GM20000 (cell line): ENCODE results near the gene TULP1.
"Not testable (repeated sequence)": the region's sequence is repeated elsewhere in the genome, so short reads cannot be mapped to it uniquely, and the experiment has no call there.

Experiments
- DNase-seq: peaks from one replicate; pipeline ENCODE4 v3.0.0; 2012; ENCODE audit warnings: low spot score
- TF ChIP-seq, protein P1 (sequence below): IDR thresholded peaks from 2 replicates; pipeline ENCODE4 v1.5.1; 2012; ENCODE audit warnings: mild to moderate bottlenecking, control low read depth; ENCODE audit errors: extremely low read depth, missing control alignments

Gene TULP1

GRCh38 chr6:35521235-35521634, 8.5 kb upstream of the TULP1 start:
- TF ChIP-seq, protein P1, sequence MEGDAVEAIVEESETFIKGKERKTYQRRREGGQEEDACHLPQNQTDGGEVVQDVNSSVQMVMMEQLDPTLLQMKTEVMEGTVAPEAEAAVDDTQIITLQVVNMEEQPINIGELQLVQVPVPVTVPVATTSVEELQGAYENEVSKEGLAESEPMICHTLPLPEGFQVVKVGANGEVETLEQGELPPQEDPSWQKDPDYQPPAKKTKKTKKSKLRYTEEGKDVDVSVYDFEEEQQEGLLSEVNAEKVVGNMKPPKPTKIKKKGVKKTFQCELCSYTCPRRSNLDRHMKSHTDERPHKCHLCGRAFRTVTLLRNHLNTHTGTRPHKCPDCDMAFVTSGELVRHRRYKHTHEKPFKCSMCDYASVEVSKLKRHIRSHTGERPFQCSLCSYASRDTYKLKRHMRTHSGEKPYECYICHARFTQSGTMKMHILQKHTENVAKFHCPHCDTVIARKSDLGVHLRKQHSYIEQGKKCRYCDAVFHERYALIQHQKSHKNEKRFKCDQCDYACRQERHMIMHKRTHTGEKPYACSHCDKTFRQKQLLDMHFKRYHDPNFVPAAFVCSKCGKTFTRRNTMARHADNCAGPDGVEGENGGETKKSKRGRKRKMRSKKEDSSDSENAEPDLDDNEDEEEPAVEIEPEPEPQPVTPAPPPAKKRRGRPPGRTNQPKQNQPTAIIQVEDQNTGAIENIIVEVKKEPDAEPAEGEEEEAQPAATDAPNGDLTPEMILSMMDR = no peak
- DNase-seq = no peak

GRCh38 chr6:35519313-35520015, 6.8 kb upstream of the TULP1 start:
- TF ChIP-seq, protein P1 = no peak
- DNase-seq = no peak

- no peak for DNase-seq
- TF ChIP-seq, protein P1 = no peak
Measured at GRCh38 chr6:35518566-35519312, 6.0 kb upstream of the TULP1 start.

GRCh38 chr6:35517978-35518377, 5.3 kb upstream of the TULP1 start:
- DNase-seq = not testable (repeated sequence)

- no peak for DNase-seq
- TF ChIP-seq, protein P1 = no peak
Measured at GRCh38 chr6:35516712-35517111, 4.0 kb upstream of the TULP1 start.

DNA sequence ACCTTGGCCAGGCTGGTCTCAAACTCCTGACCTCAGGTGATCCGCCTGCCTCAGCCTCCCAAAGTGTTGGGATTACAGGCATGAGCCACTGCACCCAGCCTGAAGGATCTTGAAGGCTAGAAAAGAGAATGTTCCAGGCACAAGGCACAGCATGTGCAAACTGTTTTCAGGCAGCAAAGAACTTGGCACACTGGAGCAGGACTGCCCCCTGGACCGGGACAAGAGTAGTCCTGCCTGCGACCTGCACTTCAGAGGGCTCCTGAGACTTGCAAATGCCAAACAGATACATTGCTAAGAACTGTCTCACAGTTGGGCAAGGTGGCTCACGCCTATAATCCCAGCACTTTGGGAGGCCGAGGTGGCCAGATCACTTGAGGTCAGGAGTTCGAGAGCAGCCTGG, 3.2 kb upstream of the TULP1 start:
- not testable (repeated sequence) for DNase-seq

DNA sequence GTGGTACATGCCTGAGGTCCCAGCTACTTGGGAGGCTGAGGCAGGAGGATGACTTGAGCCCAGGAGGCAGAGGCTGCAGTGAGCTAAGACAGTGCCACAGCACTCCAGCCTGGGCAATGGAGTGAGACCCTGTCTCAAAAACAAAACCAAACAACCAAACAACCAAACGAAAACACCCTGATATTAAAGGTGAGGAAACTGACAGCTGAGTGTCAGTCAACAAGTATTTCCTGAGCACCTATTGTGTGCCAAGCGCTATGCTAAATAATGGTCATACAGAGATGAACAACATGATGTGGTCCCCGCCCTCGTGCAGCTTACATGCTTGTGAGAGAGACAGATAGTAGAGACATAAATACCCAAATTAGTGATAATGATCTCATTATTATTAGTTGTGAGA, 1.9 kb upstream of the TULP1 start:
- TF ChIP-seq, protein P1 = no peak

DNA sequence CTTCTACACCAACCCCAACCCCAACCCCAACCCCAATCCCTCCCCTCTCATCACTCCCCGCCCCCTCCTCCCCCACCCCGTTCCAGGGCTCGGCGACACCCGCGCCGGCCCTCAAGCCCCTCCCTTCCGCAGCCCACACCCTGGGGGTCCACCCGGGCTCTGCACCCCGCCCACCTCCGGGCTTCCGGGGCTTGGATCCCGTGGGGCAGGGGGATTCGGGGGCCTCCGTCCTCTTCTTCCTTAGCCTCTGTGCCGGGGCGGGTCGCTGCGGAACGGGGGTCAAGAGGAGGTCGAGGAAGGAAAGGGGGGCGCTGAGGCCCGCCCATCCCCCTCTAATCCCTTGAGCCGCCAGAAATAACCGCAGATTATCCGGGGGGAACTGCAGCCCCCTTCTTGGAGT, 690 bp downstream of the TULP1 start:
- TF ChIP-seq, protein P1 = no peak
- DNase-seq = no peak

More for the DNA sequence above, 1.9 kb upstream of the TULP1 start:
- DNase-seq = no peak
